Activated CD4-positive, alpha-beta T cell treated with anti-CD3 and anti-CD28 coated beads, Interleukin-2, amount 10 ng/mL, durations not matched to agents 24 days and 14 days (primary cell): ENCODE results near the gene LYSET. TPM values are rescaled to one million over a fixed set of nuclear protein-coding genes. Genes with fewer than 3 reads are reported as not detected.
"Not testable (repeated sequence)": the region's sequence is repeated elsewhere in the genome, so short reads cannot be mapped to it uniquely, and the experiment has no call there.

Experiments used
- DNase-seq: peaks from one replicate; pipeline ENCODE4 v3.0.0; 2022
- H3K27ac Mint-ChIP-seq: one replicate; pipeline ENCODE4 v1.8.0; 2022; ENCODE audit warnings: mild to moderate bottlenecking, mixed read lengths
- H3K27me3 Mint-ChIP-seq: one replicate; pipeline ENCODE4 v1.8.0; 2022; ENCODE audit warnings: mixed read lengths
- H3K36me3 Mint-ChIP-seq: one replicate; pipeline ENCODE4 v1.8.0; 2022; ENCODE audit warnings: low read depth, mild to moderate bottlenecking, mixed read lengths
- H3K4me1 Mint-ChIP-seq: one replicate; pipeline ENCODE4 v1.8.0; 2021; ENCODE audit warnings: mixed read lengths
- H3K4me3 Mint-ChIP-seq: one replicate; pipeline ENCODE4 v1.8.0; 2022; ENCODE audit warnings: mild to moderate bottlenecking, moderate library complexity, mixed read lengths
- H3K9me3 Mint-ChIP-seq: one replicate; pipeline ENCODE4 v1.8.0; 2021; ENCODE audit warnings: mixed read lengths
- intact Hi-C: fragments of 100-400 bp; cut with micrococcal nuclease; formaldehyde crosslinking; loops from one replicate; pipeline ENCODE4 v1.15.1; 2023
- total RNA-seq: library from RNA; stranded (reverse); gene quantifications from 2 replicates; pipeline ENCODE4 v1.2.3, GENCODE V29; 2022

Gene LYSET
- total RNA-seq, 1 donor from 2014 or later: 18.6 TPM

DNA sequence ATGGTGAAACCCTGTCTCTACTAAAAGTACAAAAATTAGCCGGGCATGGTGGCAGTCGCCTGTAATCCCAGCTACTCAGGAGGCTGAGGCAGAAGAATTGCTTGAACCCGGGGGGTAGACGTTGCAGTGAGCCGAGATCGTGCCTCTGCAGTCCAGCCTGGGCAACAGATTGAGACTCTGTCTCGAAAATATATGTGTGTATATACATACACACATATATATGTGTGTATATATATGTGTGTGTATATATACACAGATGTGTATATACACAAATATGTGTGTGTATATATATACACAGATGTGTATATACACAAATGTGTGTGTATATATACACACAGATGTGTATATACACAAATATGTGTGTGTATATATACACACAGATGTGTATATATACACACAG, 26.8 kb upstream of the LYSET start:
- intact Hi-C loops, H3K27me3 Mint-ChIP-seq, H3K4me1 Mint-ChIP-seq, H3K27ac Mint-ChIP-seq, H3K9me3 Mint-ChIP-seq, DNase-seq, H3K36me3 Mint-ChIP-seq, H3K4me3 Mint-ChIP-seq: not testable (repeated sequence)

- H3K36me3 Mint-ChIP-seq, H3K27me3 Mint-ChIP-seq, intact Hi-C loops, H3K9me3 Mint-ChIP-seq, H3K27ac Mint-ChIP-seq, DNase-seq, H3K4me1 Mint-ChIP-seq, H3K4me3 Mint-ChIP-seq: not testable (repeated sequence)
Observed at GRCh38 chr14:93159625-93160352, 25.3 kb upstream of the LYSET start.

DNA sequence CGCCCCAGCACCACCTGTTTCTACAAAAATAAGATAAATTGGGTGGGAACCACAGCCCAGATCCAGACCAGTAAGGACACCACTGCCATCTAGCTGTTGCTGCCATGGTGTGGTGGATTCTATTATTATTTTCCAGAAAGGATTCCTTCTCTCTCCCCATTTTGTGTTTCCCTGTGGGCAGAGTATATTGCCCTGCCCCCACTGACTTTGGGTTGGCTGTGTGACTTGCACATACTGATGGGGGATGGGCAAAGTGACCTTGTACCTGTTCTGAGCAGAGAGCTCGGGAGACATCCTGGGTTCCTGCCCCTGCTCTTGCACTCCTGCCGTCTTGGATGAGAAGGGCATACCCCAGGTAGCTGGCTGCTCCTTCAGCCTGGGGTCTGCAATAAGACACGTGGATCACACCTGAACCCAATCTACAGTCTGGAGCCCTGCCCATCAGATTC, 24.7 kb upstream of the LYSET start:
- H3K4me1 Mint-ChIP-seq: no peaks in the 10 kb centered on the region

DNA sequence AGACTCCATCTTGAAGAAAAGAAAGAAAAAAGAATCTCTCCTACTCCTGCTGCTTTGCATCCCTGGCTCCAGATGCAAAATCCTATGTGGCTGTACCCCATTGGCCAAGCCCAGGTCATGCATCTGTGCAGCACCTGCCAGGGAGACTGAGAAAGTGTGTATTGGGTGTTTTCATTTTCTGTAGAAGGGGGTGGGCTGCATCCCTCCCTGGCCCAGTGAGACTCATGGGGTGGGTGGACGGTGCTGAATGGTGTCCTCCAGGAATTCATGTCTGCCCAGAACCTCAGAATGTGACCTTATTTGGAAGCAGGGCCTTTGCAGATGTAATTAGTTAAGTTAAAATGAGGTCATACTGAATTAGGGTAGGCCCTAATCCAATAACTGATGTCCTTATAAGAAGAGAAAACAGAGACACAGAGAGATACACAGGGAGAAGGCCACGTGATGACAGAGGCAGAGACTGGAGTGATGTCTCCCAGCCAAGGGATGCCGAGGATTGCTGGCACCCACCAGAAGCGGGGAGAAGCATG, 23.6 kb upstream of the LYSET start:
- peaks cover 2% of the 10 kb centered on the region for H3K27me3 Mint-ChIP-seq
- H3K4me3 Mint-ChIP-seq: no peak overlapping the region
- intact Hi-C loops: no loop called here
- H3K9me3 Mint-ChIP-seq: no peaks in the 10 kb centered on the region
- DNase-seq: no peak
- no peaks in the 10 kb centered on the region for H3K4me1 Mint-ChIP-seq
- H3K27ac Mint-ChIP-seq: no peak overlapping the region
- no peaks in the 10 kb centered on the region for H3K36me3 Mint-ChIP-seq

More for the DNA sequence above, 24.7 kb upstream of the LYSET start:
- DNase-seq: no peak
- H3K27me3 Mint-ChIP-seq: peaks cover 2% of the 10 kb centered on the region
- no peak overlapping the region for H3K27ac Mint-ChIP-seq
- intact Hi-C loops: no loop called here
- H3K36me3 Mint-ChIP-seq: no peaks in the 10 kb centered on the region
- no peaks in the 10 kb centered on the region for H3K9me3 Mint-ChIP-seq
- H3K4me3 Mint-ChIP-seq: no peak overlapping the region

GRCh38 chr14:93163564-93163963, 21.6 kb upstream of the LYSET start:
- no peak for DNase-seq
- Mint-ChIP-seq H3K4me3 (no peak overlapping the region), H3K27ac (no peak overlapping the region), H3K9me3 (no peaks in the 10 kb centered on the region), H3K27me3 (no peaks in the 10 kb centered on the region), H3K36me3 (no peaks in the 10 kb centered on the region), H3K4me1 (no peaks in the 10 kb centered on the region)
- intact Hi-C loops: no loop called here

GRCh38 chr14:93165271-93166265, 19.5 kb upstream of the LYSET start:
- H3K36me3 Mint-ChIP-seq, intact Hi-C loops, H3K4me1 Mint-ChIP-seq, DNase-seq, H3K9me3 Mint-ChIP-seq, H3K27ac Mint-ChIP-seq, H3K27me3 Mint-ChIP-seq, H3K4me3 Mint-ChIP-seq: not testable (repeated sequence)

GRCh38 chr14:93168610-93169009, 16.5 kb upstream of the LYSET start:
- H3K9me3 Mint-ChIP-seq, H3K27me3 Mint-ChIP-seq, H3K4me1 Mint-ChIP-seq, DNase-seq, H3K4me3 Mint-ChIP-seq, intact Hi-C loops, H3K36me3 Mint-ChIP-seq, H3K27ac Mint-ChIP-seq: not testable (repeated sequence)

- H3K4me3 Mint-ChIP-seq, intact Hi-C loops, H3K9me3 Mint-ChIP-seq, H3K36me3 Mint-ChIP-seq, H3K4me1 Mint-ChIP-seq, H3K27me3 Mint-ChIP-seq, H3K27ac Mint-ChIP-seq, DNase-seq: not testable (repeated sequence)
Observed at GRCh38 chr14:93169619-93170018, 15.5 kb upstream of the LYSET start.

- H3K27ac Mint-ChIP-seq, H3K4me1 Mint-ChIP-seq, H3K9me3 Mint-ChIP-seq, intact Hi-C loops, H3K4me3 Mint-ChIP-seq, DNase-seq, H3K36me3 Mint-ChIP-seq, H3K27me3 Mint-ChIP-seq: not testable (repeated sequence)
Observed at GRCh38 chr14:93170141-93170540, 15.0 kb upstream of the LYSET start.

DNA sequence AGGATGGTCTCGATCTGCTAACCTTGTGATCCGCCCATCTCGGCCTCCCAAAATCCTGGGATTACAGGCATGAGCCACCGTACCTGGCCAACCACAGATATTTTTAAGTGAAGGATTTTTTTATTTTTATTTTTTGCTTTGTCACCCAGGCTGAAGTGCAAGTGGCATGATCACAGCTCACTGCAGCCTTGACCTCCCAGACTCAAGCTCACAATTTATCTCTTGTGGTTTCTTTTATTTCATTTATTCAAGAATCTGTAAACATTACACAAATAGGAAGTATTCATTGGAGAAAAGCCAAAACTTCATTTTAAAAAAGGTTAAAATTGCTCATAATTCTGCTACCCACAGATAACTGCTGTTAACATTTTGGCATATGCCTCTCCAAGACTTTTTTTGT, 13.7 kb upstream of the LYSET start:
- no peaks in the 10 kb centered on the region for H3K9me3 Mint-ChIP-seq
- peaks cover 2% of the 10 kb centered on the region for H3K4me1 Mint-ChIP-seq
- no peak overlapping the region for H3K4me3 Mint-ChIP-seq
- no peak overlapping the region for H3K27ac Mint-ChIP-seq
- peaks cover 3% of the 10 kb centered on the region for H3K27me3 Mint-ChIP-seq
- no peak for DNase-seq
- H3K36me3 Mint-ChIP-seq: no peaks in the 10 kb centered on the region
- intact Hi-C loops: no loop called here

DNA sequence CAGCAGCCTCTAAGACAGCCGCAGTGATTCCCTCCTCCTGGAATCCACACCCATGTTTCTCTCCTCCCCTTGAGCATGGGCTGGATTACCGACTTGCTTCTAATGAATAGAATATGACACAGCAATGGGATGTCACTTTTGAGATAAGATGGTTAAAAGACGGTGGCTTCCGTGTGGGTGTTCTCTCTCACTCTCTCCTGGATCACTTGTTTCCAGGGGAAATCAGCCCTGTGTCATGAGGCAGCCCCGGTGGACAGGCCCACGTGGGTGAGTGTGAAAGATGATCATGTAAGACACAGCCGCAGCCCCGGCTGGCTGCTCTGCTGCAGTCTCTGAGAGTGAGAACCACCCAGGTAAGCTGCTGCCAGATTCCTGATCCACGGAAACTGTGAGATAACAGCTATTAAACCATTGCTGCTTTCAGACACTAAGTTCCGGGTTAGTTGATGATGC, 11.1 kb upstream of the LYSET start:
- Mint-ChIP-seq H3K9me3 (no peaks in the 10 kb centered on the region), H3K4me1 (peaks cover 7% of the 10 kb centered on the region), H3K27me3 (peaks cover 3% of the 10 kb centered on the region), H3K36me3 (no peaks in the 10 kb centered on the region), H3K4me3 (no peak overlapping the region), H3K27ac (no peak overlapping the region)
- DNase-seq: no peak
- intact Hi-C loops: no loop called here

DNA sequence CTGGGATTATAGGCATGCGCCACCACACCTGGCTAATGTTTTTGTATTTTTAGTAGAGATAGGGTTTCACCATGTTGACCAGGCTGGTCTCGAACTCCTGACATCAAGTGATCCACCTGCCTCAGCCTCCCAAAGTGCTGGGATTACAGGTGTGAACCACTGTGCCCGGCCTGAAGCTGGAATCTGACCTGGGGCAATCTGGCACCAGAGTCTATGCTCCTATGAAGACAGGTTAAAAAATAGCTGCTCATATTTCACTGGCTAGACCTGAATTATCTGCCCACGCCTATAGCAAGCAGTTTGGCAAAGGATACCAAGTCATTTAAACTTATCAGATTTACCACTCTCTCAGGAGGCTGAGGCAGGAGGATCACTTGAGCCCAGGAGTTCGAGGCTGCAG, 10.4 kb upstream of the LYSET start:
- not testable (repeated sequence) for H3K27me3 Mint-ChIP-seq, H3K9me3 Mint-ChIP-seq, H3K27ac Mint-ChIP-seq, H3K4me1 Mint-ChIP-seq, DNase-seq, H3K36me3 Mint-ChIP-seq, H3K4me3 Mint-ChIP-seq
- intact Hi-C loops: loop anchor here (5.0 kb wide), 1 partner anchor 222 kb away; no protein-coding TSS in a partner anchor

GRCh38 chr14:93175492-93175891, 9.6 kb upstream of the LYSET start:
- intact Hi-C loops: loop anchor here (5.0 kb wide), 1 partner anchor 223 kb away; no protein-coding TSS in a partner anchor
- H3K4me3 Mint-ChIP-seq: no peak overlapping the region
- H3K9me3 Mint-ChIP-seq: no peaks in the 10 kb centered on the region
- no peak overlapping the region for H3K27ac Mint-ChIP-seq
- peaks cover 3% of the 10 kb centered on the region for H3K27me3 Mint-ChIP-seq
- DNase-seq: no peak
- peaks cover 7% of the 10 kb centered on the region for H3K4me1 Mint-ChIP-seq
- H3K36me3 Mint-ChIP-seq: no peaks in the 10 kb centered on the region
